SH-SY5Y (cell line): ENCODE measurements around the gene DIDO1.

Experiments
- GATA2 ChIP-seq: IDR thresholded peaks from 2 replicates; pipeline ENCODE4 v1.6.1; 2011; ENCODE audit warnings: mild to moderate bottlenecking, low read depth, low read length
- GATA3 ChIP-seq: IDR thresholded peaks from 2 replicates; pipeline ENCODE4 v1.6.1; 2011; ENCODE audit warnings: low read depth, mild to moderate bottlenecking, low read length, moderate library complexity

Gene DIDO1

DNA sequence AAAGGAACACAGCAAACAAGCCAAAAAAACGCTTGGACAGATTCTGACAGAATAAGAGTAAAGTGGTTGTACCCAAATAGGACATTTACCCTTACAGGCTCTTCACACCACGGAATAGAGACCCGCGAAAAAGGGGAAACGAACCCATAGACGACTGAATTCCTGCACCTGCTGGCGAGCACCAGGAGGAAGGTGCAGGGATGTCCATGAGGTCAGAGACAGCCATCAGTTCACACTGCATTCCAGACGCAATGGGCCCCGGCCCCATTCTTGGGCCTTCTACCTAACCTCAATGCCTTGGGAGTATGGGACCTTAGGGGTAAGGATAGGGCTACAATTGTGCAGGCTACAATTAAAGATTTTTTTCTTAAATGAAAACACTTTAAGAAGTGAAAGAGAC, 5.2 kb upstream of the DIDO1 start:
- TF ChIP-seq GATA3 = no peak
- TF ChIP-seq GATA2 = no peak

DNA sequence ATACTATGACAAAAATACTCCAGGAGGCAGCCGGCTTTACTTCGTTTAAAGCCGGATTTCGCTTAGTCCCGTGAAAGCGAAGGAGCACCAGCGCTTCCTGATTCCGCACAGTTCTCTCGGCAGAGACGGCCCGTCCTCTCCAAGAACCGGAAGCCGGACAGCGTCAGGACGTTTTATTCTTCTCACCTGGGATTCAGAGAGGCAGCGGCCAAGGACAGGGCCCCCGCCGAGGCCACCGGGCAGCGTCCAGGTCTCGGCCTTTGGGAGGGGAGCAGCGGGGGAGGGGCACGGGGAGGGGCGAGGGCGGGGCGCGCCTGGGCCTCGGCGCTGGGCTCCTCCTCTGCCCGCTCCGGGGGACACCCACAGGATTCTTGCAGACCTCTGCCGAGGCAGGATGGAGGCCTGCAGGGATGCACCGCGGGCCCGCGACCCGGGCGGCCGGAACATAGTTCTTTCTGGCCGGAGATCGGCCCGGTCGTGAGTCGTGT, 2.8 kb upstream of the DIDO1 start:
- TF ChIP-seq GATA2 (no peak), GATA3 (no peak)

DNA sequence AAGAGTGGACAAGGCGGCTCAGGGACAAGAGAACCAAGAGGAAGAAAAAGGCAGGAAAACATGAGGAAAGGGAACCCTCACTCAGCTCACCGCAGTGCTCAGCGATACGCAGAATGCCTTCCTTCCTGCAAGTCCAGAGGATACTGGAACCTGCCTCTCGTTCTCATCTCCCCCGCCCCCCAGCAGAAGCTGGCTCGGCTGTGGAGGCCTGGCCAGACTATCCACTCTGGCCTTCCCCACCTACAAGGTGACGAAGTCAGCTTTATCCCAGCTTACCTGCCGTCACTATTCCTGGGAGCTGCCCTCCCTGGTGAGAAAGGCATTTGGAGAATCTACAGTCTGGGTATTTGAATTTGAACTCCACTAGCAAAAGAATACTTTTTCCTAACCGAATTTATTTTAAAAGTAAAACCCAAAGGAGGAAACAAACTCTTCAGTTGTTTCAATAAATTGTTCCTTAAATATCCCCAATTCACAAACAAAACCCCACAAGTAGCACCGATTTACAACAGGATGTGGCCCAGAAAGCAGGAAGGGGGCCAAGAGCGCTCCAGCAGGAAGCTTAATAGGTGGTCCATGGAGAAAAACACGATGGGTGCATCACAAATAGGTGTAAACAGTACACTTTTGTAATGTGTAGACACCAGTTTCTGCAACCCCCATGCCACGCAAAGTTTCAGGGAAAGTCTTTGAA, 2.1 kb upstream of the DIDO1 start:
- TF ChIP-seq GATA2 (no peak), GATA3 (no peak)

DNA sequence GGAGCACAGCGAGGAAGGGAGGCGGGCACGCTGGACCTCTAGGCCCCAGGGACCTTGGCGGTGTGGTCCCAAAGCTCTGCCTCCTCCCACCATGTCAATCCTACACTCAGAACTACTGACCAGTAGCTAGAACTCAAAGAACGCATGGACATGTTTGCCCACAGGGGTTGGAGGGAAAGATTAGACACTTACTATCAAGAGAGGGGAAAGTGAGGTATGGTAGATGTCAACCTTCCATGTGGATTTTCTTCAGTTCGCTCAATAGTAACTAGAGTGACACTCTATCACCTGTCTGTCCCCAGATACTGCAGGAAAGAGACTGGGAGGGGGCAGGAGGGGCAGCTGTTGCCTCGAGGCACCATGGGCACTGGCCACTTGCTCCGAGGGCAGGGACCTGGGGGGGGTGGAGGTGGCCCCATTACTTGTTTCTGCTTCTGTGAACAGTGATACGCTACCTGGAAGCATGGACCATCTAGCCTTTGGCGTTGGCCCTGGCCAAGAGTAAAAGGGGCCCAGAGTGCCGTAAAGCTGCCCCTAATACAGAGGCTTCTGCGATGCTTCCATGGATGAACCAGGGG, 912 bp upstream of the DIDO1 start:
- TF ChIP-seq GATA3 = no peak
- no peak for TF ChIP-seq GATA2

DNA sequence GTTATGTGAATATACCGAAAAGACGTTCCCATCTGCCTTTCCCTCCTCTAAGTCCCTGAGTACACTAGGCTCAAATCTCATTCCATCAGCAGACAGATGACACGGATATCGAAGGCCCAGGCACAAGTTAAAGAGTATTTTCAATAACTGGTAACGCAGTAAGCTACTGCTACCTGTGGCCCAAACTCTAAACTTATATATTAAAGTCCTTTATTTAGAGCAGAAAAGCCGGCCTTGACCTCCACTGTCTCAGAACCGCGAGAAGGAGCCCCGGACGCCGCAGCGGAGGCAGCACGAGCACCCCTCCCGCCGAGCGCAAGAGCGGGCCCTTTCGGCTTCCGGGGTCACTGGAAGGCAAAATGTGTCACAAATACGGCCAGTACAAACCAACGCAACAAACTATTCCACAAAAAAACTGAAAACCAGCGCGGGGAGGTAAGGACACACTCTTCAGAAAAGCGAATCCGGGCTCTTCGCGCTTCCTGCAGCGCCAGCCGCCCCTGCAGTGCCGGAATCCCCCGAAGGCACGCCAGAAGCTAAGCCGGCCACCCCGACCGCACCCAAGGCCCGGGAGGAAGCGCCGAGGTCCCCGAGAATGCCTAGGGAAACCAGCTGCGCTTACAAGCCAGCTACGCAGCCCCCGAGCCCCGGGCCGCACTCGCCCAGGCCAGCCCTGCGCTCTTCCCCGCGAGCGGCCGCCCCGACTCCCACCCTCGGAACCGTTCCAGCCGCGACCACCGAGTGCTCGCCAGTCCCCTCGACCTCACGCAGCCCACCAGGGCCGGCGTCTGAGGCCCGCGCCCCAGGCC, 681 bp downstream of the DIDO1 start:
- TF ChIP-seq GATA3 = no peak
- no peak for TF ChIP-seq GATA2

DNA sequence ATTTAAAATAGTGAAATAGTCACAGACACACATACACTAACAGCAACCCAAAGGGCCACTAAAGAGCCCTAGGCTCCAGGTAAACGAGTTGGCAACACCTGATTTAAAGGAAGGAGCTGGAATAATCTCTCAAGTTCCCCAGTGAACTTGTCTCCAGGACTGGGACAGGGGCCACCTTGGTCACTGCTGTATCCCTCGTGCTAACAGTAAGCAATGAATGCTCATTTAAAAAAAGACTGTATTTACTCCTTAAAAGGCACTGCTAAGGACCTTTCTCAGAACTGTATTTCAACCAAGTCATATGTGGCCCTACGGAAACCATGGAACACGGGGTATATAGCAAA, 1.3 kb downstream of the DIDO1 start:
- TF ChIP-seq GATA2 = no peak
- no peak for TF ChIP-seq GATA3

DNA sequence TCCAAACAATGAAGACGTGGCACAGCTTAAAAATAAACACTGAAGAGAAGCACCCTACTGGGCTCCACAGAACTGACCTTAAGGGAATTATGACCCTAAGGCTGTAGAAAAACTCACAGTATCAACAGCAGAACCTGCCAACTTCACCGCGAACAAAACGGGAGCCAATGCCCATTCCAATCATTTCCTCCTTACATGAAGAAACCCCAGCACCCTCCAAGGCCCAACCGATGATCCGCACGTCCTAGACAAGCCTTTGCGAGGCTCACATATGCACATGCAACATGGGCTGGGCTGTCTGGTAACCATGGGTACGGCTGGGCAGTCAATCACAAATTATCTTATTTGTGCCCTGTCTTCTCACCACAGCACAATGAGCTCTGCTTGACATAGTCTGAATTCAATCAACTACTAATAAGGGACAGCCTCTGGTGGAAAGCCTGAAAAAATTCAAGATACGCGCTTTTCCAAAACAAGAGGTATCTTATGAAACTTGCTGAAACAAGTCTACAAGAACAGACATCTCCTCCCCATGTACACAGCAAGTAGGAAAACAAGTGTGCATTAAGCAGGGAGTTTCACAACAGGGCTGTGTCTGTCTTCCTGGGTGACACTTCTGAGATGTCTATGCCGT, 1.7 kb downstream of the DIDO1 start:
- no peak for TF ChIP-seq GATA2
- TF ChIP-seq GATA3 = no peak

DNA sequence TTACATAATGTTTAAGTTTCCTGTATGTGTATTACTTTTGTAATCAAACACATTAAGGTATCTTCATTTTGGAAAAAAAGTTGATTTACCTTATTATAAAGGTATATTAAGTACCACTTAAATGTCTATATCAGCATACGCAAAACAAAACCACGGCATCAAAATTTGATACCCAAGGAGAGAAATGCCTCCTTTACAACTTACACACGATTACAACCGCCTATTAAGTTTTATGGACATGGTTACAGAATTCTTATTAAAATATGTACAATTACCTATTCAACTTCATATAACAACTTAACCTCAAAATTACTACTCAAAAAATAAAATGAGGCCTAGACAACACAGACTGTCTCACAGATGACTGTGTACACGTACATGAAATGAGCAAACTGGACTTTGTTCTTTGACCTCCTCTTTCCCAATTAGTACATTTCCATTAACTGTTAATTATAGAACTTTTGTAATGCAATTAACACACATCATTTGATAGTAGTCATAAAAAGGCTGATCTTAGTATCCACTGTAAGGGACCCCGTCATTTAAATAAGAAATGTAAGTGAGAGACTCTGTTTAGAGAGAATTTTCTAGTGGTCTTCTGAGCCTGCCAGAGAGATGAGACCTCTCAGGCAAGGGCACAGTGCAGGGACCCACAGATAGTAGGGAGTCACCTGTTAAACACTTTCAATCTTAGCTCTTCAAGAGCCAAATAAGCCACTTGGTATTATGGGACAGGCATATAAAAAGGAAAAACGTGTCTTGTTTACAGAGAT, 2.5 kb downstream of the DIDO1 start:
- no peak for TF ChIP-seq GATA2
- TF ChIP-seq GATA3 = no peak

DNA sequence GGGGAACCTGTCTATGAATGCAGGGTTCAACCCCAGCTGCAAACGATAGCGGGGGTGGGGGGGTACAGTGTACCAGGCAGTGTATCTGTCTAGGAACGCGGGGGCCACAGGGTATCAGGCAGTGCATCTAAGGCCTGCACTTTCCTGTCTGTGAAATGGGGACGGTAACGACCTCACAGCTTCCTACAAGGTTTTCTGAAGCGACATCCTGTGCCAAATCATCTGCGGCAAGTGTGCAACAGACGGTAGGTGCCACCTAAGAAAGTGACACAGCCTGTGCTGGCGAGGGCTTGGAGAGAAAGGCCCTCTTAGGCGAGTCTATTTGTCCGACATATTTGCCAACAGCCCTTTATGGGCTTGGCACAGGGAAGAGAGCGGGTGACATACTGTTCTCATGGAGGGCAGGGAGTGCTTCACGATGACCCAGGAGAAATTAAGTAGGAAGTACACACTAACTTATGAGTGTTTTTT, 3.8 kb downstream of the DIDO1 start:
- TF ChIP-seq GATA3 = no peak
- TF ChIP-seq GATA2 = no peak

DNA sequence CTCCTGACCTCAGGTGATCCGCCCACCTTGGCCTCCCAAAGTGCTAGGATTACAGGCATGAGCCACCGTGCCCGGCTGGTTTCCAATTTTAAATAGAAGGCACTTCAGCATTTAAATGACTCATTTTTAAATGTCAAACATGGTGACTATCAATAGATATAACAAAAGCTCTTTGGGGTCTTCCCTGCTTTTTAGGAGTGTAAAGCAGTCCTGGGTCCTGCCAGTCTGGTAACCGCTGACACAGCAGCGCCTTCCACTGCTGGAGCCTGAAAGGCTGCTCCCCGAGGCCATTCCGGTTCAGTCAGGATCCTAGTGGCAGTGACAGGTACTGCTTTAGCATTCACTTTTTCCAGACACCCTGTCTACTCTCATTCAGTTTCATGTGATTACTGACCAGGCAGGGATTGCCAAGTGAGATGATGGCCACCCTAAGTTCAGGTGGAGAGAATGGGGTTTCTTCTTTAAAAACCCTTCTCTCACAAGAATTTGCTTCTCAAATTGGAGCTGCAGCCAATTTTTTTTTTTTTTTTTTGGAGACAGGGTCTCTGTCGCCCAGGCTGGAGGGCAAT, 5.1 kb downstream of the DIDO1 start:
- TF ChIP-seq GATA2 (no peak), GATA3 (no peak)

DNA sequence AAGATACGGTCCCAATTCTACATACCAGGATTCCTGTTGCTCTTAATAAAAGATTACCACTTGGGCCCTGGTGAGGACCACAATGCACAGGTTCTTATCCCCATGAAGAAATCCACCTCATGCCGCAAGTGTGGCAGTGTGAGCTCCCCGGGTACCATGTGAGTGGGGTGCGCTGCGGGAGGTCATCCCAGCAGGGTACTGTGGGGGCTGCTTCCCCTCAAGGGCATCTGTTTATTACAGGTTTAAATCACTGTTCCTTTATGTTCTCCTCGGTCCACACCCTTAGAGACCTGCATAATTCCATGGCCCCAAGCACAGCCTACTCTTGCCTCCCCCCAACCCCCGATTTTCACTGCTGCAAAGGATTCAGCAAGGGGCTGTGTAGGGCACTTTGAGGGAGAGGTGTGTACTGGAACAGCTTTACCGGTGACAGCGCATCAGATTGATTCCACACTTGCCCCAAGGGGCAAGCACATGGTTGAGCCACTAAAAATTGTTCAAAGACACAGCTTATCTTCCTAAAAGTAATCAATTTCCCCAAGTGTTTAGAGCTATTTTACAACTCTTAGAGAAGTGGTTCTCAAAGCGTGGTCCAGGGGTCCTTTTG, 6.2 kb downstream of the DIDO1 start:
- TF ChIP-seq GATA2 (no peak), GATA3 (no peak)

DNA sequence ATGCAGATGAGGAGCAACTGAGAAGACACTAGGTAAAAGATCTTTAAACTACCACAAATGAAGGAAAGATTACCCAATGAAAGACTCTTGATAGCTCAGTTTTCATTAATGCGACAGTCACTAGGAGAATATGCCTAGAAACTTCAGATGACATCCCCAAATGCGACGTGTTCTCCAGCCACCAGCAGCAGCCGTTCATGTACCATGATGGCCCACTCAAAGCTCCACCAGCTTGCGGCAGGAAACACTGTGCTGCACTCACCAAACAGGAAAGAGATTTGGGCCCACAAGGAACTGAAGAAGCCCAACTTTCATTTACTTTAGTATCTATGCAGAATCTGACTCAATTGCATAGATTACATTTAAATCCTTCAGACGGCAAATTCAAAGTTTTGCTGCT, 7.5 kb downstream of the DIDO1 start:
- TF ChIP-seq GATA3 = no peak
- TF ChIP-seq GATA2 = no peak

DNA sequence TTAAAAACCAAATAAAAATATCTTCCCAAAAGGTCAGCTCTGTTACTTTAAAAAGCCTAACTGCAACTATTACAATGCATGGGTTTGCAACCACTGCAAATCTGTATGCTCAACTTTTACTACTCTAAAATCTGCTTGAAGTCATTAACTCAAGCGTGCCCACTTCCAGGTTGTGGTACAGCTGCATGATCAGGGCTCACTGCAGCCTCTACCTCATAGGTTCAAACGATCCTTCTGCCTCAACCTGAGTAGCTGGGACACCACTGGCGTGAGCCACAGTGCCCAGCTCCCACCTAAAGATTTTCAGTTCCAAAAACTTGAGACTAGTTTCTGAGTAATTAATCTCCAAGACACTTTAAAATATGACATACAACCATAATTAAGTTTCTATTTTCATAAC, 8.2 kb downstream of the DIDO1 start:
- no peak for TF ChIP-seq GATA2
- TF ChIP-seq GATA3 = no peak
